Parathyroid adenoma (tissue), 2 donors: ENCODE results near the gene HCCS.
A peak's percentile ranks its signal among the peaks of the same experiment; 100 is the strongest.

Source experiments
- H2AFZ ChIP-seq: fragments of 300-600 bp; sonication (generic); one replicate; pipeline ENCODE4 v1.7.0; 2017; ENCODE audit warnings: antibody characterized with exemption, mild to moderate bottlenecking
- H3K27ac ChIP-seq: fragments of 300-600 bp; sonication (generic); one replicate; pipeline ENCODE4 v1.7.0; 2017
- H3K27me3 ChIP-seq: fragments of 300-600 bp; sonication (generic); one replicate; pipeline ENCODE4 v1.7.0; 2017; ENCODE audit warnings: low read length; ENCODE audit not compliant: control insufficient read depth, insufficient read depth
- H3K36me3 ChIP-seq: fragments of 300-600 bp; sonication (generic); one replicate; pipeline ENCODE4 v1.7.0; 2017; ENCODE audit warnings: low read length; ENCODE audit not compliant: control insufficient read depth, insufficient read depth
- H3K4me1 ChIP-seq: fragments of 300-600 bp; sonication (generic); one replicate; pipeline ENCODE4 v1.7.0; 2017; ENCODE audit warnings: control low read depth
- H3K4me2 ChIP-seq: fragments of 300-600 bp; sonication (generic); one replicate; pipeline ENCODE4 v1.7.0; 2017; ENCODE audit warnings: low read length
- H3K4me3 ChIP-seq: fragments of 300-600 bp; sonication (generic); one replicate; pipeline ENCODE4 v1.7.0; 2017; ENCODE audit warnings: low read depth, low read length
- H3K79me2 ChIP-seq: fragments of 300-600 bp; sonication (generic); one replicate; pipeline ENCODE4 v1.7.0; 2017; ENCODE audit warnings: control low read depth
- H3K9ac ChIP-seq: fragments of 300-600 bp; sonication (generic); one replicate; pipeline ENCODE4 v1.7.0; 2017; ENCODE audit warnings: mild to moderate bottlenecking
- H3K9me3 ChIP-seq: fragments of 300-600 bp; sonication (generic); one replicate; pipeline ENCODE4 v1.7.0; 2017; ENCODE audit warnings: low read length; ENCODE audit not compliant: control insufficient read depth
- CTCF ChIP-seq: fragments of 300-600 bp; sonication (generic); IDR thresholded peaks from one replicate; pipeline ENCODE4 v1.7.0; 2017; ENCODE audit warnings: antibody characterized with exemption, mild to moderate bottlenecking
- donor health status: primary hyperparathyroidism.

HCCS gene

GRCh38 chrX:11137543-11138139, 26.5 kb downstream of the HCCS start:
- TF ChIP-seq CTCF = peak; percentile 59
- no peaks in the 10 kb centered on the region for H3K4me1 ChIP-seq
- H3K4me3 ChIP-seq = no peak overlapping the region
- no peaks in the 10 kb centered on the region for H3K79me2 ChIP-seq
- no peak overlapping the region for H3K9ac ChIP-seq
- no peaks in the 10 kb centered on the region for H3K9me3 ChIP-seq
- no peak overlapping the region for H2AFZ ChIP-seq
- H3K36me3 ChIP-seq = no peaks in the 10 kb centered on the region
- no peaks in the 10 kb centered on the region for H3K27me3 ChIP-seq
- H3K4me2 ChIP-seq = no peak overlapping the region
- no peak overlapping the region for H3K27ac ChIP-seq

- Histone ChIP-seq H3K27ac (no peak overlapping the region), H3K4me3 (no peak overlapping the region), H3K9me3 (no peaks in the 10 kb centered on the region), H3K36me3 (no peaks in the 10 kb centered on the region), H3K4me2 (no peak overlapping the region), H3K79me2 (no peaks in the 10 kb centered on the region), H3K27me3 (no peaks in the 10 kb centered on the region), H3K4me1 (no peaks in the 10 kb centered on the region), H2AFZ (peak overlapping the region; percentile 42), H3K9ac (no peak overlapping the region)
- no peak for TF ChIP-seq CTCF
These were observed 27.6 kb downstream of the HCCS start for GRCh38 chrX:11138498-11139390.

- no peak overlapping the region for H3K4me3 ChIP-seq
- H3K4me2 ChIP-seq = no peak overlapping the region
- H3K27ac ChIP-seq = no peak overlapping the region
- H3K79me2 ChIP-seq = no peaks in the 10 kb centered on the region
- H3K27me3 ChIP-seq = no peaks in the 10 kb centered on the region
- H2AFZ ChIP-seq = no peak overlapping the region
- H3K4me1 ChIP-seq = no peaks in the 10 kb centered on the region
- H3K9me3 ChIP-seq = no peaks in the 10 kb centered on the region
- H3K9ac ChIP-seq = no peak overlapping the region
- no peaks in the 10 kb centered on the region for H3K36me3 ChIP-seq
- peak; percentile 61 for TF ChIP-seq CTCF
These were observed 33.0 kb downstream of the HCCS start for GRCh38 chrX:11143931-11144678.

GRCh38 chrX:11146411-11146810, 35.3 kb downstream of the HCCS start:
- Histone ChIP-seq H3K27me3 (no peaks in the 10 kb centered on the region), H2AFZ (no peak overlapping the region), H3K79me2 (no peaks in the 10 kb centered on the region), H3K9me3 (no peaks in the 10 kb centered on the region), H3K4me1 (no peaks in the 10 kb centered on the region), H3K4me2 (no peak overlapping the region), H3K36me3 (no peaks in the 10 kb centered on the region), H3K27ac (no peak overlapping the region), H3K4me3 (no peak overlapping the region), H3K9ac (no peak overlapping the region)
- no peak for TF ChIP-seq CTCF
